GM18526 (cell line): ENCODE measurements around the gene ESPL1.

Experiments used
- POLR2A ChIP-seq: IDR thresholded peaks from 3 replicates; pipeline ENCODE4 v1.6.1; 2011; ENCODE audit not compliant: insufficient read length; ENCODE audit errors: extremely low read depth

Gene ESPL1

DNA sequence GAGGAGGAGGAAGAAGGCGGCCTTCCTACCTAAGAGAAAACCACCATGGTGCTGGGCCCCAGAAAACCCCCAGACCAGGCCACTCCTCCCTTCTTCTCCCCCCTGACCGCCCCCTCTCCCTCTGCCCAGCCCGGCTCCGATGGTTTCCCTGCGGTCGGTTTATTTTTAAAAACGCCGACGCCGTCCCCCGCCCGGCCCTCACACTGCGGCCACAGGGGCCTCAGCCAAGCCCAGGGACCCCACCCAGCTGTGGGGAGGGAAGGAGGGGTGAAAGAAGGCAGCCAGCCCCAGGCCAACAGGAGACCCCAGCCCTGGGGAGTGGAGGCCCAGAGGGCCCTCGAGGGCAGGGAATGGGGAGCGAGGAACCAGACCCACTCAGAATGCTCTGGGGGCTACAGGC, 64.6 kb downstream of the ESPL1 start:
- TF ChIP-seq POLR2A = no peak

DNA sequence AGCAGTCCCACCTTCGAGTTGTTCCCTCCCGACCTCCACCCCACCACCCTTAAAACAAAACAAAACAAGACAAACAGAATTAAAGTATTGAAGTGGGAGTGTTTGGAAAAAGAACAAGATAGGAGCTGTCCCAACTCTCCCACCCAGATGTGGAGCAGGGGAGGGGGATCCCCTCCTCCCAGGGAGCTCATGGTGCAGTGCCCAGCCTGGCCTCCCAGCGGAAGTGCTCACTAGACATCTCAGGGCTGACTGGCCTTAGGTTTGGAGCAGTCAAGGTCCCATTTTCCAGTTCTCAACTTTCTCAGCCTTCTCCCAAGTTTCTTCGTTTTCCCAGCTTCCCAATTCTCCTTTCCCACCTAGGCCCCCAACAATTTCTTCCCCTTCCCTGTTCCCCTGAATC, 65.2 kb downstream of the ESPL1 start:
- TF ChIP-seq POLR2A = no peak

DNA sequence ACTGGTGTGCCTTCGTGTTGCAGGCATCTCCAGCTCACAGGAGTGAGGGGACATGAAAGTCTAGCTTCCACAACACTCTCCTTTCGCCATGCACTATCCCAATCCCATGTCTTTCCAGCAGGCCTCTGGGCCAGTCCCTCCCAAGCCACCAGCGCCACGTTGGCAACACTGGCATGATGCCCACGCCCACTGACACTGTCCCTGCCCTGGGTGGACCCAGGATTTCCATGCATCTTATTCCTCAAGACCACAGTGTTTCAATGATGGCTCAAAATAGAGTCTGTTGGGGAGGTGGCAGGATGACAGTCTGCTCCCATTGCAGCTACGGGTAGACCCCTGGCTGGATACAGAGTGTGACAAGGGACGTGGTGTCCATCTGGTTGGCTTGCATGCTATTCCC, 65.7 kb downstream of the ESPL1 start:
- no peak for TF ChIP-seq POLR2A

DNA sequence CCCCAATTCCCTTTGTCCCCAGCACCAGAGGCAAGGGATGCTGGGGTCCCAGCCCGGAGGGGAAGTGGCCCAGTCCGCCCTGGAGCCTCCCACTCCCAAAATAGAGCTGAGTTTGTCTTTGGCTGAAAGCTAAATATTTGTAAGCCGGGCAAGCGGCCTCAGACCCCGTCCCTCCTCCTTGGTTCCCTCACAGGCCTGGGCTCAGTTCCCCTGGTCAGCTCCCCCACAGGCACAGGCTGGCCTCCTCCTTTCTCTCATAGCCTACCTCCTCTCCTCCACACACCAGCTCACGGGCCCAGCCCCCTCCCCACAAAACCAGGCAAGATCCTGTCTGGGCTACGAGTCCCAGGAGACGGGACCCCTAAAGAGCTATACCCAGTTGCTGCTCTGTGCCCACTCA, 66.7 kb downstream of the ESPL1 start:
- TF ChIP-seq POLR2A = no peak

DNA sequence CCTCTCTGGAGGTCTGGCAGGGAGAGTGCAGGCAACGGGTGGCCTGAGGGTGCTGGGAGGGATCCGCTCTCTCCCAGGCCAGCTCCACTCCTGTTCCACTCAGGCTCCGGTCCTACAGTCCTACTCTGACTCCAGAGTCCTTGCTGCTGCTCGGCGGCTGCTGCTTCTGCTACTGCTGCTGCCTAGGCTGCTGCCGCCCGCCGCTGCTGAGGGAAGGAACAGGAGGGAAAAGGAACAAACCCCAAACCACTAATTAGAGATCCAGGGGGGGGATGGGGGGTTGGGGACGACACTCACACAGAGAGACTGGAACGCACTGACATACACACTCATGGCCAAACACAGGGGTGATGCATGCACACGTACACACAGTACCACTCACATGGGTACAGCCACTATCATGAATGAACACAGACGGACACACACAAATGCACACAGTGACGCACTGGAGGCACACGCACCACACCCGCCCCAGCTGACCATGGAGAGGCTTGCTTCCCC, 68.1 kb downstream of the ESPL1 start, which contains the start of gene SP7:
TSS of gene SP7 (minus strand) at position 174 of the 501 bp plus-strand sequence. CDS start 708 bp downstream, outside the sequence.
- no peak for TF ChIP-seq POLR2A

DNA sequence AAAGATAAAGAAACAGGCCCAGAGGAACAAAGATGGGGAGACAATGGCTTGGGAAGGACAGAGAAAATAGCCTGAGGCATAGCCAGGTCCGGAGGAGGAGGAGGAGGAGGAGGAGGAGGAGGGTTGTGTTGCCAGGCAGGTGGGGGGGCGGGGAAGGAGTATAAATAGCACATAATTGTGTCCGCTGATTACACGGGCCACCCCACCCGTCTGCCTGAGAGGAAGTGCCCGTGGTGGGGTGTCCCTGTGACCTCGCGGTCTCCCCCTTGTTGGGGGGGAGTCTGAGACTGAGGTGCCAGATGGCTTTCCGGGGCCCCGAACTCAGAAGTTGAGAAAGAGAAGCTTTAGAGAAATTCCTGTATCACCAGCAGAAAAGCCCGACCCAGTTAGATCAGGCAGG, 69.9 kb downstream of the ESPL1 start:
- no peak for TF ChIP-seq POLR2A

DNA sequence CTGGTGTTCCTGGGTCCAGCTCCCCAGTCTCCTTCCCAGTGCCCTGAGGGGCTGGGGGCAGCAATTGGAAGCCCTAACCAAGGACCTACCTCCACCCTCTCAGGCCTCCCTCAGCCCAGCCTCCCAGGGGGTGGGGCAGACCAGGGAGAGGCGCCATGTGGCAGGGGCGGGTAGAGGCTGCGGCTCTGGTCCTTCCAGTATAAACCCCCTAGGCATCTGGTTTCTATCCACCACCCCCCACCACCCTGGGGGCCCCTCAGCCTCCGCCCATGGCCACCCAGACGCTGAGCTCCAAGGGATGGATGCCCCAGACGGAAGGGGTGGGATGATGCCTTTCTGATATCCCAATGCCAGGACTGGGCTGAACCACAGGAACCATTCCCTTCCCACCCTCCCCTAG, 70.8 kb downstream of the ESPL1 start:
- no peak for TF ChIP-seq POLR2A

DNA sequence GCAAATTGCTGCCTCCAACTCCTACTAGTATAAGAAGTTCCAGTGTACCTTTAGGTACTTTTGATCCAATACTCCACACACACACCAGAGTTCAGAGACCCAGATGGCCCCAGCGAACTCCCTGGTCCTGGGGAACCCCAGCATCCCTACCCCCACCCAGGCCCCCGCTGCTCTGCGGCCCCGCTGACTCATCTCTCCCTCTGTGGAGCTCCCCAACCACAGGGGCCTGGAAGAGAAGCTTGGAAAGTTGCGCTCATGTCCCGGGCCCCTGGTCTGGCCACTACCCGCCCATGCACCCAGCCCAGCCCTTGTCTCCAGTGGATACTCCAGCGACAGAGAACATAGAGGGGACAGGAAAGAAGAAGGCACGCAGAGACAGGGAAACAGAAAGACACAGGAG, 72.3 kb downstream of the ESPL1 start:
- TF ChIP-seq POLR2A = no peak
